A673 (cell line): ENCODE measurements around the gene CPED1.

Experiments used
- CTCF ChIP-seq: fragments of 300-800, 200-600 bp; sonication (generic); conservative IDR thresholded peaks from 2 replicates; pipeline ENCODE4 v1.5.1; 2017; ENCODE audit warnings: low read depth, mild to moderate bottlenecking, antibody characterized with exemption, low read length, moderate library complexity, mixed read lengths
- EZH2 ChIP-seq: fragments of 200-600 bp; sonication (generic); IDR thresholded peaks from 2 replicates; pipeline ENCODE4 v1.6.1; 2017; ENCODE audit warnings: borderline replicate concordance, low read depth, mild to moderate bottlenecking, mixed read lengths, antibody characterized with exemption, low read length; ENCODE audit not compliant: poor library complexity, severe bottlenecking

GRCh38 chr7:120992965-120993494 is 4.5 kb downstream of the CPED1 start:
- TF ChIP-seq CTCF (no peak), EZH2 (no peak)
